ENCODE results near the gene SEMA5B. TPM values are rescaled to one million over a fixed set of nuclear protein-coding genes. Genes with fewer than 3 reads are reported as not detected.

SEMA5B gene
- total and polyA plus RNA-seq, 2 experiments from 2014 or later: 8.0 to 26.8 TPM

DNA sequence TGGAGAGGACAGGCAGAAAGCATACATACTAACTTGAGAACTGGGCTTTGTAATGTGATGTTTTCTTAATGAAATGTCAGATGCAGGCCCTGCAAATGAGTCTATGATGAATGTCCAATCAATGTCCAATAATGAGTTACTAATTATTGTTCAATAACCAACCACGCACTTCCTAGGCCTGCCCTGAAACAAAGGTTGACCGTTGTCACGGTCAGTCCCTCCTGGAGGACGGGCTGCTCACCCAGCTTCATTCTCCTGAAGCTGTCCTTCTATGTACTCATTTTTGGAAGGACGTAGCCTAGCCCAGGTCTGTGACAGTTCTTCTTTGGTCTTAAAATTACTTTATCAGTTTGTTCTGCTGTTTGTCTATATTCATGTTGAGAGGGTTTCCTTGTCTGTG lies 30.9 kb upstream of the SEMA5B start (continued):
- TF ChIP-seq, protein P1, sequence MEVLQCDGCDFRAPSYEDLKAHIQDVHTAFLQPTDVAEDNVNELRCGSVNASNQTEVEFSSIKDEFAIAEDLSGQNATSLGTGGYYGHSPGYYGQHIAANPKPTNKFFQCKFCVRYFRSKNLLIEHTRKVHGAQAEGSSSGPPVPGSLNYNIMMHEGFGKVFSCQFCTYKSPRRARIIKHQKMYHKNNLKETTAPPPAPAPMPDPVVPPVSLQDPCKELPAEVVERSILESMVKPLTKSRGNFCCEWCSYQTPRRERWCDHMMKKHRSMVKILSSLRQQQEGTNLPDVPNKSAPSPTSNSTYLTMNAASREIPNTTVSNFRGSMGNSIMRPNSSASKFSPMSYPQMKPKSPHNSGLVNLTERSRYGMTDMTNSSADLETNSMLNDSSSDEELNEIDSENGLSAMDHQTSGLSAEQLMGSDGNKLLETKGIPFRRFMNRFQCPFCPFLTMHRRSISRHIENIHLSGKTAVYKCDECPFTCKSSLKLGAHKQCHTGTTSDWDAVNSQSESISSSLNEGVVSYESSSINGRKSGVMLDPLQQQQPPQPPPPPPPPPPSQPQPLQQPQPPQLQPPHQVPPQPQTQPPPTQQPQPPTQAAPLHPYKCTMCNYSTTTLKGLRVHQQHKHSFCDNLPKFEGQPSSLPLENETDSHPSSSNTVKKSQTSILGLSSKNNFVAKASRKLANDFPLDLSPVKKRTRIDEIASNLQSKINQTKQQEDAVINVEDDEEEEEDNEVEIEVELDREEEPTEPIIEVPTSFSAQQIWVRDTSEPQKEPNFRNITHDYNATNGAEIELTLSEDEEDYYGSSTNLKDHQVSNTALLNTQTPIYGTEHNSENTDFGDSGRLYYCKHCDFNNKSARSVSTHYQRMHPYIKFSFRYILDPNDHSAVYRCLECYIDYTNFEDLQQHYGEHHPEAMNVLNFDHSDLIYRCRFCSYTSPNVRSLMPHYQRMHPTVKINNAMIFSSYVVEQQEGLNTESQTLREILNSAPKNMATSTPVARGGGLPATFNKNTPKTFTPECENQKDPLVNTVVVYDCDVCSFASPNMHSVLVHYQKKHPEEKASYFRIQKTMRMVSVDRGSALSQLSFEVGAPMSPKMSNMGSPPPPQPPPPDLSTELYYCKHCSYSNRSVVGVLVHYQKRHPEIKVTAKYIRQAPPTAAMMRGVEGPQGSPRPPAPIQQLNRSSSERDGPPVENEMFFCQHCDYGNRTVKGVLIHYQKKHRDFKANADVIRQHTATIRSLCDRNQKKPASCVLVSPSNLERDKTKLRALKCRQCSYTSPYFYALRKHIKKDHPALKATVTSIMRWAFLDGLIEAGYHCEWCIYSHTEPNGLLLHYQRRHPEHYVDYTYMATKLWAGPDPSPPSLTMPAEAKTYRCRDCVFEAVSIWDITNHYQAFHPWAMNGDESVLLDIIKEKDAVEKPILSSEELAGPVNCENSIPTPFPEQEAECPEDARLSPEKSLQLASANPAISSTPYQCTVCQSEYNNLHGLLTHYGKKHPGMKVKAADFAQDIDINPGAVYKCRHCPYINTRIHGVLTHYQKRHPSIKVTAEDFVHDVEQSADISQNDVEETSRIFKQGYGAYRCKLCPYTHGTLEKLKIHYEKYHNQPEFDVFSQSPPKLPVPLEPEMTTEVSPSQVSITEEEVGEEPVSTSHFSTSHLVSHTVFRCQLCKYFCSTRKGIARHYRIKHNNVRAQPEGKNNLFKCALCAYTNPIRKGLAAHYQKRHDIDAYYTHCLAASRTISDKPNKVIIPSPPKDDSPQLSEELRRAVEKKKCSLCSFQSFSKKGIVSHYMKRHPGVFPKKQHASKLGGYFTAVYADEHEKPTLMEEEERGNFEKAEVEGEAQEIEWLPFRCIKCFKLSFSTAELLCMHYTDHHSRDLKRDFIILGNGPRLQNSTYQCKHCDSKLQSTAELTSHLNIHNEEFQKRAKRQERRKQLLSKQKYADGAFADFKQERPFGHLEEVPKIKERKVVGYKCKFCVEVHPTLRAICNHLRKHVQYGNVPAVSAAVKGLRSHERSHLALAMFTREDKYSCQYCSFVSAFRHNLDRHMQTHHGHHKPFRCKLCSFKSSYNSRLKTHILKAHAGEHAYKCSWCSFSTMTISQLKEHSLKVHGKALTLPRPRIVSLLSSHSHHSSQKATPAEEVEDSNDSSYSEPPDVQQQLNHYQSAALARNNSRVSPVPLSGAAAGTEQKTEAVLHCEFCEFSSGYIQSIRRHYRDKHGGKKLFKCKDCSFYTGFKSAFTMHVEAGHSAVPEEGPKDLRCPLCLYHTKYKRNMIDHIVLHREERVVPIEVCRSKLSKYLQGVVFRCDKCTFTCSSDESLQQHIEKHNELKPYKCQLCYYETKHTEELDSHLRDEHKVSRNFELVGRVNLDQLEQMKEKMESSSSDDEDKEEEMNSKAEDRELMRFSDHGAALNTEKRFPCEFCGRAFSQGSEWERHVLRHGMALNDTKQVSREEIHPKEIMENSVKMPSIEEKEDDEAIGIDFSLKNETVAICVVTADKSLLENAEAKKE (CRISPR knock-in tag; IDR thresholded peaks at IDR 0.05): no peak
- no peak for TF ChIP-seq ZNF114 (CRISPR knock-in tag; IDR thresholded peaks at IDR 0.05)

DNA sequence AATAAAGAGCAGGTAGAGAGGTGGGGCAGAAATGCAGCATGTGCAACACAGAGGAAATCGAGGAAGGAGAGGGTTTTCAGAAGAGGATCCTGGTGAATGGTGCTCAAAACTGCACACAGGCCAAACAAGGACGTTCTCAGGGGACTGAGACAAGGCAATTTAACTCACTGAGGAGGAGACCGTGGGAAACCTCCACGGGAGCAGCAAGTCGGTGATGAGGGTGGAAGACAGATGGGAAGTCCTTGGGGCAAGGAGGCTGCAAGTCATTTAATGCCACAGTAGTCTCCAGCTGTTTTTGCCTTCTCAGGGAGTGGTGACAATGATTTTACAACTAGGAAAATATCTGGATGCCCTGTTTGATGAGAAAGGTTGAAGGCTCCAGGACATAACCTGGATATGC lies 27.8 kb upstream of the SEMA5B start:
- DNase-seq (ENCODE audit: low spot score) (no peak), ATAC-seq (no peak)
- Histone ChIP-seq H3K4me1 (ENCODE audit: insufficient read depth) (no peaks in the 10 kb centered on the region), H4K20me1 (replicated peaks; ENCODE audit: insufficient read depth) (no peaks in the 10 kb centered on the region), H2AFZ (peak overlapping the region; percentile 69), H3K27ac (ENCODE audit: low read depth) (no peak overlapping the region), H3K27me3 (ENCODE audit: insufficient read depth) (no peaks in the 10 kb centered on the region), H3K4me2 (no peak overlapping the region), H3K4me3 (no peak overlapping the region), H3F3A (replicated peaks; ENCODE audit: low read depth) (no peaks in the 10 kb centered on the region), H3K79me2 (replicated peaks; ENCODE audit: insufficient read depth) (no peaks in the 10 kb centered on the region), H3K36me3 (ENCODE audit: insufficient read depth) (no peaks in the 10 kb centered on the region), H3K9me2 (ENCODE audit: insufficient read depth) (peaks cover 3% of the 10 kb centered on the region; the same call in 1 of the 2 replicates)
- no peak overlapping the region for H3K4me3 Mint-ChIP-seq
- H3K4me1 Mint-ChIP-seq: peaks cover 2% of the 10 kb centered on the region; the same call in 2 of the 3 replicates
- peaks cover 3% of the 10 kb centered on the region for H3K27me3 Mint-ChIP-seq (ENCODE audit: insufficient read depth, low read depth, poor library complexity)
- TF ChIP-seq EZH2 (IDR thresholded peaks at IDR 0.05; ENCODE audit: low read depth, unreplicated experiment) (no peak), ZNF331 (CRISPR knock-in tag; IDR thresholded peaks at IDR 0.05; ENCODE audit: low read depth) (no peak), ZNF114 (CRISPR knock-in tag; IDR thresholded peaks at IDR 0.05) (no peak), POLR2AphosphoS5 (IDR thresholded peaks at IDR 0.05; ENCODE audit: low read depth) (no peak)
- TF ChIP-seq, protein P2, sequence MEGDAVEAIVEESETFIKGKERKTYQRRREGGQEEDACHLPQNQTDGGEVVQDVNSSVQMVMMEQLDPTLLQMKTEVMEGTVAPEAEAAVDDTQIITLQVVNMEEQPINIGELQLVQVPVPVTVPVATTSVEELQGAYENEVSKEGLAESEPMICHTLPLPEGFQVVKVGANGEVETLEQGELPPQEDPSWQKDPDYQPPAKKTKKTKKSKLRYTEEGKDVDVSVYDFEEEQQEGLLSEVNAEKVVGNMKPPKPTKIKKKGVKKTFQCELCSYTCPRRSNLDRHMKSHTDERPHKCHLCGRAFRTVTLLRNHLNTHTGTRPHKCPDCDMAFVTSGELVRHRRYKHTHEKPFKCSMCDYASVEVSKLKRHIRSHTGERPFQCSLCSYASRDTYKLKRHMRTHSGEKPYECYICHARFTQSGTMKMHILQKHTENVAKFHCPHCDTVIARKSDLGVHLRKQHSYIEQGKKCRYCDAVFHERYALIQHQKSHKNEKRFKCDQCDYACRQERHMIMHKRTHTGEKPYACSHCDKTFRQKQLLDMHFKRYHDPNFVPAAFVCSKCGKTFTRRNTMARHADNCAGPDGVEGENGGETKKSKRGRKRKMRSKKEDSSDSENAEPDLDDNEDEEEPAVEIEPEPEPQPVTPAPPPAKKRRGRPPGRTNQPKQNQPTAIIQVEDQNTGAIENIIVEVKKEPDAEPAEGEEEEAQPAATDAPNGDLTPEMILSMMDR (conservative IDR thresholded peaks at IDR 0.05; ENCODE audit: low read depth in 2 of 2): no peak
- H3K9me3 Mint-ChIP-seq: no peaks in the 10 kb centered on the region
- no peaks in the 10 kb centered on the region for H3K36me3 Mint-ChIP-seq (ENCODE audit: low read depth)
- no peak overlapping the region for H3K27ac Mint-ChIP-seq
